ENCODE results near the gene ZMAT1. TPM values are rescaled to one million over a fixed set of nuclear protein-coding genes. Genes with fewer than 3 reads are reported as not detected.
"Not testable (repeated sequence)": the region's sequence is repeated elsewhere in the genome, so short reads cannot be mapped to it uniquely, and the experiment has no call there.

ZMAT1 gene
- polyA plus RNA-seq, 1 donor from 2014 or later, result 39.1 TPM

DNA sequence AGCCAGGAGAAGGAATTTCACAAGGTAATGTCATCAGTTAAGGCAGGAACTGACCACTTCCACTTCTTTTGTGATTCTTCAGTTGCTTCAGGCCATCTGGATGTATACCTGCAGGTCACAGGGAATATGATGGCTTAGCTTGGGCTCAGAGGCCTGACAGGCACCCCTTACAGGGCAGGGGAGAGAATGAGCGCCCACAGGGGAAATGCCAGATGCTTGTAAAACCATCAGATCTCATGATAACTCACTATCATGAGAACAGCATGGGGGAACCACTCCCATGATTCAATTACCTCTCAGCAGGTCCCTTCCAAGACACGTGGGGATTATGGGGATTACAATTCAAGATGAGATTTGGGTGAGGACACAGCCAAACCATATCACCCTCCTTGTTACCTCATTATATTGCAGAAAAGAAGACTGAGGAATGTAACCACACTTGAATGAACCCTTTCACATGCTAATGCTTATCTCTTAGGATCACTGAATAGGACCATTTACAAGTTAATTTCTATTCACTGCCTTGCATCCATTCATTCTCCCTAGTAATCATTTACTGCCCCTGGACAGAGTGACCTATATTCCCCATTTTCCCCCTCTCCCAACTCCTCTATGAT lies 33.2 kb upstream of the ZMAT1 start:
- not testable (repeated sequence) for H3K9me2 ChIP-seq (ENCODE audit: insufficient read depth, low read length); H3K79me2 ChIP-seq (replicated peaks; ENCODE audit: insufficient read depth, low read length); H3K27me3 ChIP-seq (ENCODE audit: insufficient read depth, low read depth, low read length); H4K20me1 ChIP-seq (ENCODE audit: insufficient read depth); H3K36me3 ChIP-seq (ENCODE audit: insufficient read depth, low read length); H3F3A ChIP-seq (ENCODE audit: insufficient read depth, low read length, poor library complexity, severe bottlenecking); H2AFZ ChIP-seq (ENCODE audit: low read depth, low read length); H3K9ac ChIP-seq (ENCODE audit: low read length); H3K4me2 ChIP-seq (ENCODE audit: low read length); H3K4me3 ChIP-seq (ENCODE audit: low read length); H3K9me3 ChIP-seq (ENCODE audit: low read length); H3K27ac ChIP-seq (ENCODE audit: low read length)

GRCh38 chrX:101958139-101958538 lies 26.3 kb upstream of the ZMAT1 start:
- no peak for TF ChIP-seq EZH2 (IDR thresholded peaks at IDR 0.05; ENCODE audit: borderline replicate concordance, insufficient read depth, low read length, poor library complexity, severe bottlenecking)
- TF ChIP-seq, protein P1, sequence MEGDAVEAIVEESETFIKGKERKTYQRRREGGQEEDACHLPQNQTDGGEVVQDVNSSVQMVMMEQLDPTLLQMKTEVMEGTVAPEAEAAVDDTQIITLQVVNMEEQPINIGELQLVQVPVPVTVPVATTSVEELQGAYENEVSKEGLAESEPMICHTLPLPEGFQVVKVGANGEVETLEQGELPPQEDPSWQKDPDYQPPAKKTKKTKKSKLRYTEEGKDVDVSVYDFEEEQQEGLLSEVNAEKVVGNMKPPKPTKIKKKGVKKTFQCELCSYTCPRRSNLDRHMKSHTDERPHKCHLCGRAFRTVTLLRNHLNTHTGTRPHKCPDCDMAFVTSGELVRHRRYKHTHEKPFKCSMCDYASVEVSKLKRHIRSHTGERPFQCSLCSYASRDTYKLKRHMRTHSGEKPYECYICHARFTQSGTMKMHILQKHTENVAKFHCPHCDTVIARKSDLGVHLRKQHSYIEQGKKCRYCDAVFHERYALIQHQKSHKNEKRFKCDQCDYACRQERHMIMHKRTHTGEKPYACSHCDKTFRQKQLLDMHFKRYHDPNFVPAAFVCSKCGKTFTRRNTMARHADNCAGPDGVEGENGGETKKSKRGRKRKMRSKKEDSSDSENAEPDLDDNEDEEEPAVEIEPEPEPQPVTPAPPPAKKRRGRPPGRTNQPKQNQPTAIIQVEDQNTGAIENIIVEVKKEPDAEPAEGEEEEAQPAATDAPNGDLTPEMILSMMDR (IDR thresholded peaks at IDR 0.05; ENCODE audit: poor library complexity, severe bottlenecking), result no peak
- TF ChIP-seq, protein P2, sequence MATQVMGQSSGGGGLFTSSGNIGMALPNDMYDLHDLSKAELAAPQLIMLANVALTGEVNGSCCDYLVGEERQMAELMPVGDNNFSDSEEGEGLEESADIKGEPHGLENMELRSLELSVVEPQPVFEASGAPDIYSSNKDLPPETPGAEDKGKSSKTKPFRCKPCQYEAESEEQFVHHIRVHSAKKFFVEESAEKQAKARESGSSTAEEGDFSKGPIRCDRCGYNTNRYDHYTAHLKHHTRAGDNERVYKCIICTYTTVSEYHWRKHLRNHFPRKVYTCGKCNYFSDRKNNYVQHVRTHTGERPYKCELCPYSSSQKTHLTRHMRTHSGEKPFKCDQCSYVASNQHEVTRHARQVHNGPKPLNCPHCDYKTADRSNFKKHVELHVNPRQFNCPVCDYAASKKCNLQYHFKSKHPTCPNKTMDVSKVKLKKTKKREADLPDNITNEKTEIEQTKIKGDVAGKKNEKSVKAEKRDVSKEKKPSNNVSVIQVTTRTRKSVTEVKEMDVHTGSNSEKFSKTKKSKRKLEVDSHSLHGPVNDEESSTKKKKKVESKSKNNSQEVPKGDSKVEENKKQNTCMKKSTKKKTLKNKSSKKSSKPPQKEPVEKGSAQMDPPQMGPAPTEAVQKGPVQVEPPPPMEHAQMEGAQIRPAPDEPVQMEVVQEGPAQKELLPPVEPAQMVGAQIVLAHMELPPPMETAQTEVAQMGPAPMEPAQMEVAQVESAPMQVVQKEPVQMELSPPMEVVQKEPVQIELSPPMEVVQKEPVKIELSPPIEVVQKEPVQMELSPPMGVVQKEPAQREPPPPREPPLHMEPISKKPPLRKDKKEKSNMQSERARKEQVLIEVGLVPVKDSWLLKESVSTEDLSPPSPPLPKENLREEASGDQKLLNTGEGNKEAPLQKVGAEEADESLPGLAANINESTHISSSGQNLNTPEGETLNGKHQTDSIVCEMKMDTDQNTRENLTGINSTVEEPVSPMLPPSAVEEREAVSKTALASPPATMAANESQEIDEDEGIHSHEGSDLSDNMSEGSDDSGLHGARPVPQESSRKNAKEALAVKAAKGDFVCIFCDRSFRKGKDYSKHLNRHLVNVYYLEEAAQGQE (IDR thresholded peaks at IDR 0.05; ENCODE audit: borderline replicate concordance), result no peak
- no peak for TF ChIP-seq RAD21 (conservative IDR thresholded peaks at IDR 0.05)
- no peak for TF ChIP-seq TAF1 (IDR thresholded peaks at IDR 0.05; ENCODE audit: low read depth)
- Histone ChIP-seq H3K27me3 (ENCODE audit: insufficient read depth, low read depth, low read length) (no peaks in the 10 kb centered on the region), H3K4me3 (ENCODE audit: low read length) (no peak overlapping the region), H2AFZ (ENCODE audit: low read depth, low read length) (no peak overlapping the region), H3K79me2 (replicated peaks; ENCODE audit: insufficient read depth, low read length) (no peaks in the 10 kb centered on the region), H3K9me3 (ENCODE audit: low read length) (no peaks in the 10 kb centered on the region), H3K4me2 (ENCODE audit: low read length) (no peak overlapping the region), H3K36me3 (ENCODE audit: insufficient read depth, low read length) (no peaks in the 10 kb centered on the region), H3K9me2 (ENCODE audit: insufficient read depth, low read length) (no peaks in the 10 kb centered on the region), H4K20me1 (ENCODE audit: insufficient read depth) (no peaks in the 10 kb centered on the region), H3K27ac (ENCODE audit: low read length) (no peak overlapping the region), H3K9ac (ENCODE audit: low read length) (no peak overlapping the region), H3F3A (ENCODE audit: insufficient read depth, low read length, poor library complexity, severe bottlenecking) (no peaks in the 10 kb centered on the region)

DNA sequence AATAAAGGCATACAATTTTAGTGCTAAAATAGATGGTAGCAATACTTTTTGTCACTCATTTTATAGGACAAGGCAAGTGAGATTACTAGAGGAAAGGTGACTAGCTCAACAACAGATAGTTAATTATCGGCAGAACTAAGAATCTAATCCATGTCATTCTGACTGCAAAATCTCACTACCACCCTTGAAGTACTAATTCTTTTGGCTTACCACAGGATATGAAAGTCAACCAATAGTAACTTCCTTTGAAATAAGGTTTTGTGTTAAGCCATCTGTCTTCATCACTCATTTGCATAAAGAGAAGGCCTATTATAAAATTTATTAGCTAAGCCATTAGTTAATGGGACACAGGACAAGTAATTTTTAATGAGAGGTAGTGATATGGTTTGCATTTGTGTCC lies 25.3 kb upstream of the ZMAT1 start:
- no peak overlapping the region for H3K9ac ChIP-seq (ENCODE audit: low read length)

More for the DNA sequence above, 25.3 kb upstream of the ZMAT1 start:
- no peaks in the 10 kb centered on the region for H3K79me2 ChIP-seq (replicated peaks; ENCODE audit: insufficient read depth, low read length)
- H4K20me1 ChIP-seq (ENCODE audit: insufficient read depth), result no peaks in the 10 kb centered on the region
- no peak overlapping the region for H3K4me3 ChIP-seq (ENCODE audit: low read length)
- H3K27ac ChIP-seq (ENCODE audit: low read length), result no peak overlapping the region
- H3K9me3 ChIP-seq (ENCODE audit: low read length), result no peaks in the 10 kb centered on the region
- no peaks in the 10 kb centered on the region for H3K36me3 ChIP-seq (ENCODE audit: insufficient read depth, low read length)
- H3K4me2 ChIP-seq (ENCODE audit: low read length), result no peak overlapping the region
- H3K9me2 ChIP-seq (ENCODE audit: insufficient read depth, low read length), result no peaks in the 10 kb centered on the region
- no peaks in the 10 kb centered on the region for H3F3A ChIP-seq (ENCODE audit: insufficient read depth, low read length, poor library complexity, severe bottlenecking)
- TF ChIP-seq EP300 (conservative IDR thresholded peaks at IDR 0.05; ENCODE audit: poor library complexity, severe bottlenecking), result no peak
- TF ChIP-seq RAD21 (conservative IDR thresholded peaks at IDR 0.05), result no peak
- TF ChIP-seq, protein P2 (IDR thresholded peaks at IDR 0.05; ENCODE audit: borderline replicate concordance), result no peak
- TF ChIP-seq, protein P1 (IDR thresholded peaks at IDR 0.05; ENCODE audit: poor library complexity, severe bottlenecking), result no peak
- TF ChIP-seq EZH2 (IDR thresholded peaks at IDR 0.05; ENCODE audit: borderline replicate concordance, insufficient read depth, low read length, poor library complexity, severe bottlenecking), result no peak
- TF ChIP-seq POLR2AphosphoS5 (IDR thresholded peaks at IDR 0.05), result no peak
- TF ChIP-seq MXI1 (conservative IDR thresholded peaks at IDR 0.05; ENCODE audit: poor library complexity, severe bottlenecking), result no peak
- no peak for TF ChIP-seq SMC3 (conservative IDR thresholded peaks at IDR 0.05; ENCODE audit: poor library complexity)
- no peak for TF ChIP-seq TAF1 (IDR thresholded peaks at IDR 0.05; ENCODE audit: low read depth)
- H3K27me3 ChIP-seq (ENCODE audit: insufficient read depth, low read depth, low read length), result no peaks in the 10 kb centered on the region
- H2AFZ ChIP-seq (ENCODE audit: low read depth, low read length), result no peak overlapping the region
